ENCODE results near the gene CDH4.

Gene CDH4

GRCh38 chr20:61521687-61522420, 269.8 kb downstream of the CDH4 start:
- DNase-seq = no peak

- no peak for DNase-seq
Measured at GRCh38 chr20:61522498-61523090, 270.5 kb downstream of the CDH4 start.

- DNase-seq = no peak
Measured at GRCh38 chr20:61523145-61523544, 271.1 kb downstream of the CDH4 start.

- no peak for DNase-seq
Measured at GRCh38 chr20:61524951-61525666, 273.0 kb downstream of the CDH4 start.

- DNase-seq = no peak
Measured at GRCh38 chr20:61525781-61526431, 273.8 kb downstream of the CDH4 start.

GRCh38 chr20:61526907-61527306, 274.8 kb downstream of the CDH4 start:
- DNase-seq = no peak

- no peak for DNase-seq
Measured at GRCh38 chr20:61527626-61528025, 275.6 kb downstream of the CDH4 start.

GRCh38 chr20:61528591-61528990, 276.5 kb downstream of the CDH4 start:
- no peak for DNase-seq

GRCh38 chr20:61529354-61529753, 277.3 kb downstream of the CDH4 start:
- DNase-seq = no peak

GRCh38 chr20:61531553-61532345, 279.7 kb downstream of the CDH4 start:
- no peak for DNase-seq

GRCh38 chr20:61532736-61533135, 280.7 kb downstream of the CDH4 start:
- no peak for DNase-seq

GRCh38 chr20:61533231-61533631, 281.2 kb downstream of the CDH4 start:
- no peak for DNase-seq

- DNase-seq = no peak
Measured at GRCh38 chr20:61534346-61534745, 282.3 kb downstream of the CDH4 start.

- DNase-seq = no peak
Measured at GRCh38 chr20:61535091-61535490, 283.0 kb downstream of the CDH4 start.

GRCh38 chr20:61535536-61535935, 283.5 kb downstream of the CDH4 start:
- no peak for DNase-seq

- DNase-seq = no peak
Measured at GRCh38 chr20:61535956-61536355, 283.9 kb downstream of the CDH4 start.

- DNase-seq = no peak
Measured at GRCh38 chr20:61536671-61537070, 284.6 kb downstream of the CDH4 start.

GRCh38 chr20:61537239-61538182, 285.4 kb downstream of the CDH4 start:
- no peak for DNase-seq

- DNase-seq = no peak
Measured at GRCh38 chr20:61538183-61538942, 286.3 kb downstream of the CDH4 start.

GRCh38 chr20:61538943-61539265, 286.8 kb downstream of the CDH4 start:
- no peak for DNase-seq
